NCI-H1694 treated with DMSO at 0.1 percent for 48 hours (cell line): ENCODE results near the gene DDR1.

Experiments used
- DNase-seq: peaks from one replicate; lab custom pipeline; 2025; lab: John Stamatoyannopoulos, UW

The DDR1 gene

DNA sequence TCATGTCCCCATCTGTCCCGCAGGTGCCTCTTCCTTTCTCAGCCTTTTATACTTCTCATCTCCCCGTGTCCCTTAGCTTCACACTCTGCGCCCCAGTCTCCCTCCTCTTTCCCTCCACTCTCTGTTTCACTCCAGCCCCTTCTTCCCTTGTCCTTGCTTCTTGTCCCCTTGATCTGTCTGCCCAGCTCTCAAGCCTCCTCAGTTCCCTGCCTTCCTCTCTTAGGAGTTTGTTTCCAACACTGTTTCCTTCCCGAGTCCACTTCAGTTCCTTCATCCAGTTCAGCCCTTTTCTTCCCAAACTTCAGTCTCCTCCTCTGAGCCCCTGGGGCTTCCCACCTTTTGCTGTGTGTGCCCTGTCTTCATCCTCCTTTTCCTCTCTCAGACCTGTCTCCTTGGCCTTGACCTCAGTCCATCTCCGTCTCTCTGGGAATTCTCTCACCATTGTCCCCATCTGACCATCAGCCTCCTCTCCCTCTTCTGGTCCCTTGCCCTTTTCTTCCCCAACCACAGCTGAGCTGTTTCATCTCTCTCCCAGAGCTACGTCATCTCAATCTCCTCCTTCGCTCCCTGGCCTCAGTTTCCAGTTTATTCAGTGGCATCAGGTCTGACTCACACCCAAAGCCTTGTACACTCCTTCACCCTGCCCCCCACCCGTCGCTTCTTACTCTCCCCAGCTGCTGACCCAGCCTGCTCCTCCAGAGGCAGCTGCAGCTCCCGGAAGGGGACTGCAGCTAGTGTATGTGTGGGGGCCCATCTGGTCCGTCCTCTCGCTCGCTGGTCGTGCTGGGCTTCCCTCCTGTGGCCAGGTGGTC, 2.7 kb upstream of the DDR1 start:
- DNase-seq: no peak

DNA sequence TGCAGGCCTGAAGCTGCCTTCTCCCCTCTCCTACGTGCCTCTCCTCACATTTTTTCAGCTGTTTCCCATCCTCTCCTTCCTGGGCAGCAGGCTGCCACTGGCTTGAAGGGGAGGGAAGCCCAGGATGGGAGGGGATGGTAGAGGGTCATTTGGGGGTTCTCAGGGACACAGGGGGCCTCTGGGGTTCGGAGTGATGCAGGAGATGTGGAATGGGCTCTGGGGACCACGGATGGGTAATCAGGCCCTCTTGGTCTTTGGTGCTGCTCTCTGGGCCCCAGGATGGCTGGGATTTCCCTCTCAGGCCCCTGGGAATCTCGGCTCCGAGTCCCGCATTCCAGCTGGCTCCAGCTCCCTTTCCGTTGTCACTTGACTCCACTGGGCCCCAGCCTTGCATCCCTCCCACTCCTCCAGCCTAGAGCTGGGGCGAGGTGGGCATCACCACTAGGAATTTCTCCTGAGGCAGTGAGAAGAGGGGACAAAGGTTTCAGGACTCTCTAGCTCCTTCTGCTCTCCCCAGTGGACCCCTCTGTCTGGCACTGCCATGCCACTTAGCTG, 2.0 kb upstream of the DDR1 start:
- DNase-seq: no peak

- no peak for DNase-seq
These were observed 1.3 kb upstream of the DDR1 start for GRCh38 chr6:30882759-30883684.

DNA sequence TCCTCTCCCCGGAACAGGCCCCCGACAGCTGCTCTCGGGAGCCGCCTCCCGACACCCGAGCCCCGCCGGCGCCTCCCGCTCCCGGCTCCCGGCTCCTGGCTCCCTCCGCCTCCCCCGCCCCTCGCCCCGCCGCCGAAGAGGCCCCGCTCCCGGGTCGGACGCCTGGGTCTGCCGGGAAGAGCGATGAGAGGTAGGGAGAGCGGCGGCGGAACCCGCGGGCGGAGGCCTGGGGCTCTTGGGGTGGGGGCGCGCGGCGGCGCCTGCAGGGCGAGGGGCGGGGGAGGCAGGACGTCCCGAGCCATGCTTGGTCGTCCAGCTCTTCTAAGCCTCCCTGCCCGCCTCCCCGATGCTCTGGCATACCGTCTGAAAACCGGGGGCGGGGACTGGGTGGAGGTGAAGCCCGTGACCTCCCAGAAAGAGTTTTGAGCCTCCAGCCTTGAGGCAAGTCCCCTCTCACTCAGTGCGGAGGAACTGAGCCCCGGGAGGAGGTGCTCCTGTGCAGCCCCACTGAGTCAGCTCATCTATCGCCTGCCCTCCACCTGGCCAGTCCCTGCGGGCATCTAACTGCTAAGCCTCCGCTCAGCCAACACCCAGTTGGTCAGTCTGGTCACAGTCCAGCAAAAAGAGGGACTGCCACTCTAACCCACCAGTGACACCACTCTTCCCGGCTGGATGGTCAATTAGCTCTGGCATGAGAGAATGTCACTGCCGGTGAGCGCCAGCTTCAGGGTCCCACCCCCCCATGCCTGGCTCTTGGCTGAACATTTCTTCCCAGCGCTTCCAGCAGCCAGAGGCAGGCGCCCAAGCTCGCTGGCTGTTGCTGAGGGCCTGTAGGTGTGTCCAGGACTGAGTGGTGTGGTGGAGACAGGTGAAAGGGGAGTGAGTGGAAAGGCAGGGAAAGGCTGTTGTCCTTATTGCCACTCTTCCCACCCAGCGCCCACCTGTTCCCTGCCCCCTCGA, 482 bp downstream of the DDR1 start:
- DNase-seq: no peak

DNA sequence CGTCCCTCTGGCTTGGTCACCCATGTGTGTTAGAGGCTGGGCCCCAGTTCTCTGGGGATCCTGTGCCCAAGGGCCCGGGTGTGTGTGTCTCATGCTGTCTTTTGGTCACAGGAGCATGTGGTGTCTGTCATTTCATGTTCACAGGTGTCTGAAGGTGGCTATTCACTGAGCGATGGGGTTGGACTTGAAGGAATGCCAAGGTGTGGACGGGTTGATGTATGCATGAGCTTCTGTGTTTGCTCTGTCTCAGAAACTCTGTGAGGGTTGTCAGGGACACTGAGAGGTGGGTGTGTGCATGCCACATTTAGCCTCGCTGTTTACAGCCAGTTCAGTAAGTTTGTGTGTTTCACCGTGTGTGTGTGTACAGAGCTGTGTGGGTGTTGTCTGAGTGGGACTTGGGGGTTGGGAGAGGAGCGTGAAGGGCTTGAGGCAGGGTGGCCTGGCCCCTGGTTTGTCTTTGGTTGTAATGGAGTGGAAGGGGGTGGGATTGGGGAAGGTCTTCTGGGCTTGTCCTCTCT, 1.2 kb downstream of the DDR1 start:
- DNase-seq: no peak

GRCh38 chr6:30885999-30886896, 1.9 kb downstream of the DDR1 start:
- DNase-seq: peak; percentile 14

DNA sequence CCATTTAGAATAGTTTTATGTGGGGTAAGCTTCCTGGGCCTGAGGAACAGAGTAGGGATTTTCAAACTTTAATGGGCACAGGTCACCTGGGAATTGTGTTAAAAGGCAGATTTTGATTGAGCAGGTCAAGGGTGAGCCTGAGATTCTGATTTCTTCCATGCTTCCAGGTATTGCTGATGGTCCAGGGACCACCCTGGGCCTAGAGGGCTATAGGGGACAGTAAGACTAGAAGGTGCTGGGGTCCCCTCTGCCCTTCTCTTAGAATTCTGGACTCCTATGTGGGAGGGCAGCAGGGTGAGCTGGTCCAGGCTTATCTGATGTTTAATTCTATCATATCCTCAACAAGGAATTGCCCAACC, 2.6 kb downstream of the DDR1 start:
- DNase-seq: no peak

DNA sequence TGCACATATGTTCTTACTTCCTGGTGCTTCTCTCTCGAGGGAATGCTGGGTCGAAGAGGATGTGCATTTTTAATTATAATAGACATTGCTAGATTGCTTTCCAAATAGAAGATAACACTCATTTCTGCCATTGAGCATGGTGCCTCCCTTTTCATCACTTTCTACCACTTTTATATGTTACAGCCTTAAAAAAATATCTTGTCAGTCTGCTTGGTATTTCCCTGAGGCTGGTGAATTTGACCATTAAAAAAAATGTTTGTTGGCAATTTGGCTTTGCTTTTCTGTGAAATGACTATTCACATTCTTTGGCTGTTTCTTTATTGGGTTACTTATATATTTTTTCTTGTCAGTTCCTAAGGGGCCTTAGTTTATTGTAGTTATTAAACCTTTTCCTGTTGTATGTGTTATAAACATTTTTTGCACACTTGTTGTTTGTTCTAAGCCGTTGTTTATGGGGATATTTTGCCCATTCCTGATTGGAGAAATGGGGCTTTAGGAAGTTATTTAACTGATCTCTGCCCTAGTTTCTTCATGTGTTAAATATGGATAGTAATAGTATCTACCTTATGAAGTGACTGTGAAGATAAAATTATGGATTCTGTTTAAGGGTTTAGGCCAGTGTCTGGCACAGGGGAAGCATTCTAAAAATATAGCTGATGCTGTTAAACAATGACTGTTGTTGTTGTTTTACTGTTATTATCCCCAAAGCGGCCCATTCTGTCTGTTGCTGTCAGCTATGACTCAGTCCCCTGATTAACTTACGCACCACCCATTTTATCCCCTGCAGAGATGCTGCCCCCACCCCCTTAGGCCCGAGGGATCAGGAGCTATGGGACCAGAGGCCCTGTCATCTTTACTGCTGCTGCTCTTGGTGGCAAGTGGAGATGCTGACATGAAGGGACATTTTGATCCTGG, 3.8 kb downstream of the DDR1 start:
- DNase-seq: no peak

DNA sequence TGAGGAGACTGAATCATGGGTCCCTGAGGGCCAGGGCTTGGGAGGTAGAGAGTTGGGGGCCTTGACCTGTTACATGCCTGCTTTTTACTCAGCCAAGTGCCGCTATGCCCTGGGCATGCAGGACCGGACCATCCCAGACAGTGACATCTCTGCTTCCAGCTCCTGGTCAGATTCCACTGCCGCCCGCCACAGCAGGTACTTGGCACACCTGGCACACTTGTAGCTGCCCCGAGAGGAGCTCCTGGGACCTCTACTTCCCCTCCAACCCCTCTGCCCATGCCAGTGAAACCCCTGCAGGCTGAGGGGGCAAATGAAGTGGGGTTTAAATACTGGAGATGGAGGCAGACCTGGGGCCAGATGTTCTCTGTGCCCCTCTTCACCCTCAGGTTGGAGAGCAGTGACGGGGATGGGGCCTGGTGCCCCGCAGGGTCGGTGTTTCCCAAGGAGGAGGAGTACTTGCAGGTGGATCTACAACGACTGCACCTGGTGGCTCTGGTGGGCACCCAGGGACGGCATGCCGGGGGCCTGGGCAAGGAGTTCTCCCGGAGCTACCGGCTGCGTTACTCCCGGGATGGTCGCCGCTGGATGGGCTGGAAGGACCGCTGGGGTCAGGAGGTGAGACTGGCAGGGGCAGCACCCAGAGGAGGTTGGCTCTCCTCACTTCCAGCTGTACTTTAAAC, 4.6 kb downstream of the DDR1 start:
- no peak for DNase-seq

DNA sequence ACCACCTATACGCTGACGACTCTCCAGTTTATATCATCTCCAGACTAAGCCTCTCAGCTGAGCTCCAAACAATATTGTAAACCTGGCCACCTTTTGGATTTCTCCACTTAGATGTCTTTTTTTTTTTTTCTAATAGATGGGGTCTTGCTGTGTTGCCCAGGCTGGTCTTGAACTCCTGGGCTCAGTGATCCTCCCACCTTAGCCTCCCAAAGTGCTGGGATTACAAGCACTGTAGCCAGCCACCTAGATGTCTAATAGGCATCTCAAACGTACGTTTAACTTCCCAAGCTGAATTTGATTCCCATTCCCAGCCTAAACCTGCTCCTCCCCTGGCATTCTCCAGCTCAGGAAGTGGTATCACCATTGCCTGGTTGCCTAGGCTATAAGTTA, 5.2 kb downstream of the DDR1 start:
- no peak for DNase-seq

GRCh38 chr6:30889921-30890645, 5.8 kb downstream of the DDR1 start:
- DNase-seq: no peak

- no peak for DNase-seq
These were observed 6.5 kb downstream of the DDR1 start for GRCh38 chr6:30890646-30891449.

DNA sequence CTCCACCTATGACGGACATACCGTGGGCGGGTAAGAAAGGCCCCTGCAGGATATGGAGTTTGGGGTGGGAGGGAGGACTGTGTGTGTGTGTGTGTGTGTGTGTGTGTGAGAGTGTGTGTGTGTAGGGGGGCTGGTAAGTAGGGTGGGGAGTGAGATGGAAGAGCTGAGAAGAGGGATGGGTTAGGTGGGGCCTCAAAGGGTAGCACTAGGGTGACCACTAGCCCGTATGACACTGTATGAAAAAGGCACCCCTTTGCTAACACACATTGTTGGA, 7.1 kb downstream of the DDR1 start:
- no peak for DNase-seq

DNA sequence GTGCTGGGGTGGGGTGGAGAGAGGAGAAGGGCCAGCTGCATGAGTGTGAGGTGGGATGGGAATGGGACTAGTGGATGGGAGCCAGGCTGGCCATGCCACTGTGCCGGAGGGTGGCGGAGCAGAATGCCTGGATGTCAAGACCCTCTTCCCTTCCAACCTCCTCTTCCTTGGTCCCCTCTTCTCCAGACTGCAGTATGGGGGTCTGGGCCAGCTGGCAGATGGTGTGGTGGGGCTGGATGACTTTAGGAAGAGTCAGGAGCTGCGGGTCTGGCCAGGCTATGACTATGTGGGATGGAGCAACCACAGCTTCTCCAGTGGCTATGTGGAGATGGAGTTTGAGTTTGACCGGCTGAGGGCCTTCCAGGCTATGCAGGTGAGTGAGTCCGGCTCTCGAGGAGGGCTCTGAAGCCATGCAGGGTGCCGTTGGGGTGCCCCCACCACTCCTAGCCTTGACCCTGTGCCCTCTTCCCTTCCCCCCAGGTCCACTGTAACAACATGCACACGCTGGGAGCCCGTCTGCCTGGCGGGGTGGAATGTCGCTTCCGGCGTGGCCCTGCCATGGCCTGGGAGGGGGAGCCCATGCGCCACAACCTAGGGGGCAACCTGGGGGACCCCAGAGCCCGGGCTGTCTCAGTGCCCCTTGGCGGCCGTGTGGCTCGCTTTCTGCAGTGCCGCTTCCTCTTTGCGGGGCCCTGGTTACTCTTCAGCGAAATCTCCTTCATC, 7.7 kb downstream of the DDR1 start:
- no peak for DNase-seq

GRCh38 chr6:30893001-30893591, 8.8 kb downstream of the DDR1 start:
- no peak for DNase-seq

- no peak for DNase-seq
These were observed 9.3 kb downstream of the DDR1 start for GRCh38 chr6:30893666-30894065.
